GM12801 (cell line): ENCODE data around the gene NSG2.

Experiments
- TF ChIP-seq, protein P1 (sequence below): IDR thresholded peaks from one replicate; pipeline ENCODE4 v1.5.1; 2011; ENCODE audit warnings: control low read depth; ENCODE audit not compliant: insufficient read length; ENCODE audit errors: extremely low read depth

The NSG2 gene

DNA sequence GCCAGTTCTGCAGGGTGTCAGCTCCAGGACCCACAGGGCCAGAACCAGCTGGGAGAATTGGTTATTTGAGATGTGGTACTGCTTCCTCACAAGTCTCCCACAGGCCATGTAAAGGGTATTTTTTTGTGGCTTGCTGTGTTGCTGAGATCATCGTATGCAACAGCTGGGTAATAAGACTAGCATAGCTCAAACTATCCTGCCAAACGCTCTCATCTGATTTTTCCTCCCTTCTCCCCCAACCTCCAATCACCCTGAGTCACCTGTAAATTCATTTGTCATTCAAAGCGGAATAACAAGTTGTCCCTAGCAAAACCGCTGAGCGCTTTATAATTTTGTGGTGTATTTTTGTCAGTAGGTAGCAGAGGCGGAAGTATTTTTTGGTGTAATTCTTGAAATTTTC lies 63.2 kb downstream of the NSG2 start:
- TF ChIP-seq, protein P1, sequence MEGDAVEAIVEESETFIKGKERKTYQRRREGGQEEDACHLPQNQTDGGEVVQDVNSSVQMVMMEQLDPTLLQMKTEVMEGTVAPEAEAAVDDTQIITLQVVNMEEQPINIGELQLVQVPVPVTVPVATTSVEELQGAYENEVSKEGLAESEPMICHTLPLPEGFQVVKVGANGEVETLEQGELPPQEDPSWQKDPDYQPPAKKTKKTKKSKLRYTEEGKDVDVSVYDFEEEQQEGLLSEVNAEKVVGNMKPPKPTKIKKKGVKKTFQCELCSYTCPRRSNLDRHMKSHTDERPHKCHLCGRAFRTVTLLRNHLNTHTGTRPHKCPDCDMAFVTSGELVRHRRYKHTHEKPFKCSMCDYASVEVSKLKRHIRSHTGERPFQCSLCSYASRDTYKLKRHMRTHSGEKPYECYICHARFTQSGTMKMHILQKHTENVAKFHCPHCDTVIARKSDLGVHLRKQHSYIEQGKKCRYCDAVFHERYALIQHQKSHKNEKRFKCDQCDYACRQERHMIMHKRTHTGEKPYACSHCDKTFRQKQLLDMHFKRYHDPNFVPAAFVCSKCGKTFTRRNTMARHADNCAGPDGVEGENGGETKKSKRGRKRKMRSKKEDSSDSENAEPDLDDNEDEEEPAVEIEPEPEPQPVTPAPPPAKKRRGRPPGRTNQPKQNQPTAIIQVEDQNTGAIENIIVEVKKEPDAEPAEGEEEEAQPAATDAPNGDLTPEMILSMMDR = no peak

GRCh38 chr5:174109698-174110260 lies 64.3 kb downstream of the NSG2 start:
- TF ChIP-seq, protein P1 = no peak

DNA sequence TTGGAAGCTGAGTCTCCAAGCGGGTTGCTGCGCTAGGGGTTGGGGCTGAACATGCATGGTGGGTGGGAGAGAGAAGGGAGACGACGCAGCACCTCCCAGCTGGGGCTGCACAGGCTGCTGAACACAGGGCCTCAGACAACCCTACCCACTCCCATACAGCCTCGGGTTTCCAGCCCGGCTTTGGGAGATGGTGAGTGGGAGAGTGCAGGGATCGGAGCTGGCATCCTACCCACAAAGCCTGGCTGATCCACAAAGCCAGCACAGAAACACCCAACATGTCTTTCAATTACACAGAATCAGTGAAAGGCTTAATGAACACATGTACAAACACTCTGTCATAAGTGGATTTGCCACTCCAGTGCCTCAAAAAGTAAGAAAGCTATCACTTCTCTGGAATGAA lies 64.8 kb downstream of the NSG2 start:
- TF ChIP-seq, protein P1 = no peak

DNA sequence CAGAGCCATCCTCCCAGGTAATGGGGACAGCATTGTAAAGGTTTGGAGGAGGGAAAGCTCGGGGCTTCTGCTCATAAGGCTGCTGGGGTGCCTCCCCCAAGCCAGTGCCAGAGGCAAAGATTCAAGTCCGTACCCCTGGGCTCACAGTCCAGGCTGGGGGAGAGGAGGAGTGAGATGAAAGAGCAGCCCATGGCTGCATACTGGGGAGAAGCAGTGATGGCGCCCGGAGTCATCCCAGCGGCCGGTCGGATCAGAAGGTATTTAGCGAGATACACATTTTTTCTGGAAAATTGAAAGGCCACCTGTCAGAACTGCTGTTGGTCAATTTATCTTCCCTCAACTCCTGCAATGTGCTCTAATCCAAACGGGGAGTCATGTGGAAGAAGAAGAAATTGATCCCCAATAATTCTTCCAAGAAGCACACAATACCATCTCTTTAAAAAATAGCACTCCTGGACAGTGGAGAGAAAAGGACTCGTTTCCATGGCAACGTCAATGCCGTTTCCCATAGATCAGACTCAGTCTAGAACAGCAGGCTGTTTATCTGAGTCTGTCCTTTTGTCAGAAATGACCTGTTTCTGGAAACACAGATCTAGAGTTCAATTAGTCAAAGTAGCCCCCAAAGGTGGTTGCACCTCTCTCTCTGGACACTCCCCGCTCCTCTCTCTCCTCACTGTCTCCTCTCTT lies 65.9 kb downstream of the NSG2 start:
- TF ChIP-seq, protein P1 = no peak

DNA sequence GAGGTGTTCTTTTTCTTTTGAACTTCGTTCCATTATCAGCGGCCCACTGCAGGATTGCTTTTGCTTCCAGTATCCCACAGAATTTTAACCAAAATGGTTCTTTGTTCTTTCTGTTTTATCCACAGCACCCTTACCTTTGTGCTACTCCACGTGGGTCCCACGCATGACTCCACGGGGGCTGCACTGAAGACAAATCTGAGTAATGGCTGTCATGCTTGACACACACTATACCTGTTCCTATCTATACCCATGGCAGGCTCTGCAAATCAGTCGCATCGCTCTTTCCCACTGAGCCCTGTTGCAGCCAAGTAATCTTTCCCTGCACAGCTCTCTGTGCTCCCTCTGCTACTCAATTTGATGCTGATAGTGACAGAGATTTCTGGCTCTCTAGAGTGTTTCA lies 69.7 kb downstream of the NSG2 start:
- TF ChIP-seq, protein P1 = no peak

- TF ChIP-seq, protein P1 = no peak
Observed at GRCh38 chr5:174118823-174119467, 73.4 kb downstream of the NSG2 start.

DNA sequence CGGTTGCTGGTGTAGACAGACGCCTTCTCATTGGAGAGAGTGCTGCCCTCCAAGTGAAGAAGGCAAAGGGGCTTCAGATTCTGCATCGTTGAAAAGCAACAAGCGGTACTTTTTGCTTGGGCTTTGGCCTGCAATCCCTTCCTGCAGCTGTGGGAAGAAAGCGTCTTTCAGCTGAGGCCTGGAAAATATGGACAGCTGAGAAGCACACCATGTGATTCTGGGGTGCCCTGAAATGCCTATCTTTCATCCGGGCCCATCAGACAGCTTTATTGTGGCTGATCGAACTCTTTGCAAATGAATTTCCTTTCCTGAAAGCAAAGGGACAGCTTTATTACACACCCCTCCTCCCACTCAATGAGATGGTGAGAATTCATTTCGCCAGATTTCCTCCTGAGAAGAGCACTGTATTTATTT lies 74.0 kb downstream of the NSG2 start:
- TF ChIP-seq, protein P1 = no peak
